B cell (primary cell): Measurements from ENCODE around the gene CCDC91. TPM values are rescaled to one million over a fixed set of nuclear protein-coding genes. Genes with fewer than 3 reads are reported as not detected.
A peak's percentile ranks its signal among the peaks of the same experiment; 100 is the strongest.

Source experiments
- ATAC-seq: fragments of 200-7000 bp; cut with Tn5 transposase; one replicate; pipeline ENCODE4 v1.10.0; 2021; ENCODE audit warnings: low read depth, mild to moderate bottlenecking, moderate number of reproducible peaks, moderate library complexity
- CTCF ChIA-PET: fragments of 350-600 bp; sonication (Branson Sonifier 250); formaldehyde crosslinking; loops from one replicate; lab custom pipeline; 2021; ENCODE audit warnings: antibody characterized with exemption, inconsistent platforms; lab: Charles Lee
- POLR2A ChIA-PET: fragments of 350-600 bp; sonication (Branson Sonifier 250); formaldehyde crosslinking; loops from one replicate; lab custom pipeline; 2021; ENCODE audit warnings: antibody characterized with exemption; lab: Charles Lee
- DNase-seq: peaks from one replicate; pipeline ENCODE4 v3.0.0; 2013
- H2AFZ ChIP-seq: 2 replicates; pipeline ENCODE4 v1.6.1; 2012; ENCODE audit warnings: mild to moderate bottlenecking, low read depth, low read length; ENCODE audit not compliant: insufficient read depth, poor library complexity, severe bottlenecking
- H3K27ac ChIP-seq, 2 donors: 1 replicate in 1 of 2; 2 replicates in 1 of 2; pipeline ENCODE4 v1.5.1; 2012 to 2013; ENCODE audit warnings: low read length in 2 of 2, mild to moderate bottlenecking in 2 of 2, moderate library complexity in 1 of 2
- H3K27me3 ChIP-seq, 4 experiments: fragments of 200-600 bp in 1 of 4; sonication (generic) in 1 of 4; replicated peaks in 1 of 4; 1 replicate in 2 of 4; 2 replicates in 2 of 4; pipeline versions ENCODE4 v1.6.1 to v1.7.0; 2013 to 2016; ENCODE audit warnings: low read length in 3 of 4, mild to moderate bottlenecking in 2 of 4, mixed read lengths in 1 of 4, moderate library complexity in 1 of 4; ENCODE audit not compliant: insufficient read depth in 4 of 4, control insufficient read depth in 3 of 4; ENCODE audit errors: control extremely low read depth in 1 of 4
- H3K36me3 ChIP-seq, 2 experiments: replicated peaks in 1 of 2; 1 replicate in 1 of 2; 2 replicates in 1 of 2; pipeline versions ENCODE4 v1.6.1 to v1.7.1; 2013; ENCODE audit warnings: low read length in 1 of 2; ENCODE audit not compliant: insufficient read depth in 2 of 2, control insufficient read depth in 1 of 2; ENCODE audit errors: control extremely low read depth in 1 of 2, extremely low read depth in 1 of 2
- H3K4me1 ChIP-seq, 2 donors: fragments of 200-600 bp in 1 of 2; sonication (generic) in 1 of 2; 1 replicate in 1 of 2; 2 replicates in 1 of 2; pipeline versions ENCODE4 v1.5.1 to v1.6.1; 2013 to 2017; ENCODE audit warnings: low read length in 2 of 2; ENCODE audit not compliant: control insufficient read depth in 2 of 2, insufficient read depth in 2 of 2
- H3K4me2 ChIP-seq: replicated peaks from 2 replicates; pipeline ENCODE3; 2012; ENCODE audit warnings: mild to moderate bottlenecking, low read depth, low read length; ENCODE audit not compliant: poor library complexity, severe bottlenecking
- H3K4me3 ChIP-seq, 5 experiments: fragments of 200-600 bp in 1 of 5; sonication (generic) in 1 of 5; 1 replicate in 3 of 5; 2 replicates in 2 of 5; pipeline versions ENCODE4 v1.5.1 to v1.7.0; 2011 to 2016; ENCODE audit warnings: low read length in 4 of 5, mild to moderate bottlenecking in 4 of 5, low read depth in 2 of 5, control low read depth in 1 of 5, moderate library complexity in 1 of 5; ENCODE audit not compliant: insufficient read depth in 1 of 5; ENCODE audit errors: control extremely low read depth in 1 of 5, extremely low read depth in 1 of 5
- H3K79me2 ChIP-seq: fragments of 200-600 bp; sonication (generic); one replicate; pipeline ENCODE4 v1.6.0; 2016; ENCODE audit warnings: low read length; ENCODE audit not compliant: control insufficient read depth, insufficient read depth
- H3K9ac ChIP-seq: fragments of 200-600 bp; sonication (generic); 2 replicates; pipeline ENCODE4 v1.6.1; 2017; ENCODE audit warnings: mild to moderate bottlenecking, low read length, moderate library complexity
- H3K9me3 ChIP-seq, 3 donors: one replicate each; pipeline versions ENCODE4 v1.6.1 to v1.7.1; 2013; ENCODE audit warnings: low read length in 2 of 3; ENCODE audit not compliant: control insufficient read depth in 2 of 3, insufficient read depth in 1 of 3; ENCODE audit errors: control extremely low read depth in 1 of 3
- H4K20me1 ChIP-seq: 2 replicates; pipeline ENCODE4 v1.6.0; 2012; ENCODE audit warnings: mild to moderate bottlenecking, low read length; ENCODE audit not compliant: insufficient read depth, control insufficient read depth, poor library complexity, severe bottlenecking
- H3K27ac Mint-ChIP-seq: one replicate; pipeline ENCODE4 v1.8.0; 2021; ENCODE audit warnings: mixed read lengths
- H3K27me3 Mint-ChIP-seq: one replicate; pipeline ENCODE4 v1.8.0; 2021; ENCODE audit warnings: mixed read lengths
- H3K4me1 Mint-ChIP-seq: one replicate; pipeline ENCODE4 v1.8.0; 2021; ENCODE audit warnings: mixed read lengths
- H3K4me3 Mint-ChIP-seq: one replicate; pipeline ENCODE4 v1.8.0; 2021; ENCODE audit warnings: mixed read lengths
- H3K9me3 Mint-ChIP-seq: one replicate; pipeline ENCODE4 v1.8.0; 2022; ENCODE audit warnings: mixed read lengths; ENCODE audit not compliant: insufficient read depth
- CTCF ChIP-seq: fragments of 200-600 bp; IDR thresholded peaks from one replicate; pipeline ENCODE4 v1.8.0; 2022; ENCODE audit warnings: antibody characterized with exemption, mild to moderate bottlenecking
- EZH2 ChIP-seq: IDR thresholded peaks from 2 replicates; pipeline ENCODE4 v1.6.1; 2012; ENCODE audit warnings: borderline replicate concordance, low read depth, mild to moderate bottlenecking, moderate library complexity, low read length; ENCODE audit not compliant: insufficient read depth, poor library complexity, severe bottlenecking
- WGBS: methylation state at CpG from one replicate; pipeline ENCODE4 v1.1.5; 2013; ENCODE audit warnings: missing lambda C conversion rate; ENCODE audit not compliant: insufficient coverage; 5-methylcytosine and 5-hydroxymethylcytosine counted together
- intact Hi-C: fragments of 100-400 bp; cut with micrococcal nuclease; formaldehyde crosslinking; loops from one replicate; pipeline ENCODE4 v1.10.0; 2022
- polyA plus RNA-seq: library from polyadenylated mRNA; depleted of rRNA; stranded (reverse); fragments of >200 nt; gene quantifications from 2 replicates; pipeline ENCODE4 v1.2.3, GENCODE V29; 2012
- total RNA-seq, 2 donors: library from RNA; stranded (reverse); fragments of 120-200 nt in 1 of 2; gene quantifications; 1 replicate in 1 of 2; 2 replicates in 1 of 2; pipeline versions ENCODE4 v1.2.3 to v1.2.4, GENCODE V29; 2013 to 2022

Gene CCDC91
- total and polyA plus RNA-seq, 2 donors (not counting 1 experiment from before 2014, with no cell fraction given) = 10.9 to 64.8 TPM

- peaks cover 53% of the 10 kb centered on the region for H3K4me1 Mint-ChIP-seq
- WGBS = no CpG with 5 or more reads among the region's 2 CpGs
- intact Hi-C loops = no loop called here
- H3K9me3 Mint-ChIP-seq = peaks cover 6% of the 10 kb centered on the region
- peaks cover 4 to 6% (median 4%) of the 10 kb centered on the region in 3 donors for H3K9me3 ChIP-seq
- H4K20me1 ChIP-seq = no peaks in the 10 kb centered on the region
- no peak for TF ChIP-seq EZH2
- H3K36me3 ChIP-seq = peaks cover 0 to 2% of the 10 kb centered on the region in 2 experiments
- CTCF ChIA-PET = no interaction called here
- no peak overlapping the region for H3K9ac ChIP-seq
- H3K27me3 ChIP-seq = no peaks in the 10 kb centered on the region
- no peak overlapping the region for H3K27ac Mint-ChIP-seq
- peaks cover 29 to 40% of the 10 kb centered on the region in 2 donors for H3K4me1 ChIP-seq
- H3K27me3 Mint-ChIP-seq = no peaks in the 10 kb centered on the region
- H3K79me2 ChIP-seq = peaks cover 52% of the 10 kb centered on the region
- H2AFZ ChIP-seq = no peak overlapping the region
- POLR2A ChIA-PET = no interaction called here
- no peak overlapping the region for H3K4me3 Mint-ChIP-seq
- H3K27ac ChIP-seq = no peak overlapping the region
- DNase-seq = no peak
- no peak overlapping the region for H3K4me3 ChIP-seq
- ATAC-seq = no peak
- peak overlapping the region; percentile 25 for H3K4me2 ChIP-seq
Measured at GRCh38 chr12:28222081-28222700, 31.9 kb downstream of the CCDC91 start.

- Histone ChIP-seq H3K9ac (no peak overlapping the region), H3K4me3 (no peak overlapping the region), H3K27ac (peak overlapping the region in 1 of 2 donors; percentile 31), H3K4me2 (peak overlapping the region; percentile 25), H3K9me3 (peaks cover 4 to 6% (median 4%) of the 10 kb centered on the region in 3 donors), H3K36me3 (peaks cover 0 to 2% of the 10 kb centered on the region in 2 experiments), H2AFZ (no peak overlapping the region), H3K27me3 (no peaks in the 10 kb centered on the region), H3K4me1 (peaks cover 21 to 31% of the 10 kb centered on the region in 2 donors), H4K20me1 (no peaks in the 10 kb centered on the region), H3K79me2 (peaks cover 48% of the 10 kb centered on the region)
- ChIA-PET POLR2A (no interaction called here), CTCF (no interaction called here)
- Mint-ChIP-seq H3K4me3 (peak overlapping the region; percentile 37), H3K27ac (peak overlapping the region; percentile 21), H3K9me3 (peaks cover 4% of the 10 kb centered on the region), H3K4me1 (peaks cover 52% of the 10 kb centered on the region), H3K27me3 (no peaks in the 10 kb centered on the region)
- no peak for TF ChIP-seq EZH2
- TF ChIP-seq CTCF = no peak
- DNase-seq = peak; percentile 40
- intact Hi-C loops = no loop called here
- 14% methylated on average over 1 of the region's 3 CpGs for WGBS
- ATAC-seq = peak; percentile 66
Measured at GRCh38 chr12:28223025-28223554, 32.8 kb downstream of the CCDC91 start.
